Stimulated activated CD4-positive, alpha-beta T cell treated with anti-CD3 and anti-CD28 coated beads, Interleukin-4, amount 100 ng/mL, for 4 hours (primary cell): ENCODE measurements around the gene PMVK.

Experiments
- DNase-seq, 2 experiments: peaks; one replicate each; pipeline ENCODE4 v3.0.0-alpha.2; 2020

The PMVK gene

DNA sequence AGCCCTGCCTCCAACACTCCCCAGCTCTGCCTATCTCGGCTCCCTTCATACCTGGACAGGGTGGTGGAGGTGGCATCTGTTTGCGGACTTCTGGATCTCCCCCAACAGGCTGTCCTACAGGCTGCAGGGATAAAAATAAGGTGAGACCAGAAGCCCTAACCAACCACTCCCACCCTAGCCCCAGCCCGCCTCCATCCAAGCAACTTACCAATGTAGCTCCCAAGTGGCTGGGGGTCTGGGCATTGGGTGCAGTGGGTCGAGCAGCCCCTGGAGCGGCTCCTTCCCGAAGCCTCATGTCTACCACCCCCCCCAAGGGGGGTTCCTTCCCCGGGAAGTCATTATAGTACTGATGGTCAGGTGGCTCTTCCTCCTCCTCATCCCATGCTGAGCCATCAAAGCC lies 29.6 kb upstream of the PMVK start:
- DNase-seq, result no peak

GRCh38 chr1:154964359-154964758 lies 27.8 kb upstream of the PMVK start:
- no peak for DNase-seq

GRCh38 chr1:154963643-154964042 lies 27.1 kb upstream of the PMVK start:
- DNase-seq, result no peak

- DNase-seq, result no peak
Measured at GRCh38 chr1:154962795-154963330, 26.3 kb upstream of the PMVK start.

GRCh38 chr1:154962156-154962749 lies 25.7 kb upstream of the PMVK start:
- no peak for DNase-seq

DNA sequence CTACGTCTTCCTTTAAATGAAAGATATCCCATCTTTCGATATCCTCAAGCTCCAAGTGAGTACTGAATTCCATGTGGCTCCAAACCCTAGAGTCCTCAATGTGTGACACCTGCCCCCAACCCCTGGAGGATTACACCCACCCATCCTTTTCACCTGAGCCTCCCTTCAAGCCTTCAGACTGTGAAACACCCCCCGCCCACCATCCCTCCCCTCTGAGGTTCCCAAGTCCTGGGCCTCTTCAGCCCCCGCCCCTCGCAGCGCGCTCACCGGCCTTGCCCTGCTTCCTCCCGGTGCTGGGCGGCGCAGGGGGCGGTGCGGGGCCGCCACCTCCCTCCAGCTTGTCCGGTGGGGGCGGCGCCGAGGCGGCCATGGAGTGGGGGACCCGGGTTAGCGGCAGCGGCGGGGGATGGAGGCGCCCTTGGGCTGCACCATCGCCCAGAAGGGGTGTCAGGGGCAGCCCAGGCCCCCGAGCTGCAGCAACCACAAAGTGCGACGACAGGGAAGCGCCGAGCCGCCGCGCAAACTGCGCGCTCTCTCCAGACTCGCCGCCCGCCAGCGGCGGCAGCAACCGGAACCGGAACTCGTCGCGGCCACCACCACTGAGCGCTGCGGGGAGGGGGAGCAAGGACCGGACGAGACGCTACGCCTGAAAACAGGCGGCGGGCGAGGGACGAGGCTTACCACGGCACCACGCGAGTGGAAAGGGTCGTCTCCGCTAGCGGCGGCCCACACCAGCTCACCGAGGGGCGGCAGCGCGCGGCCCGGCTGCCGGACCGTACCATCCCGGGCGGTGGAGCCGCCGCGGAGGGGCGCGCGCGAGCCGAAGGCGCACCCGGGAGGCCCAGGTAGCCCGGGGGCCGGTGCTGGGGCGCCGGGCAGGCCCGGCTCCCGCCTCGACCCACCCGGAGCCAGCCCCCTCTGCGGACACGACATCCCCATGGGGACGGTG lies 25.0 kb upstream of the PMVK start, which contains the start of gene PYGO2:
TSS of gene PYGO2 (minus strand) at position 576 of the 949 bp plus-strand sequence. CDS start at position 370, 206 bp downstream.
- peak; percentile 80 to 84 for DNase-seq

- no peak for DNase-seq
Measured at GRCh38 chr1:154960446-154961136, 24.1 kb upstream of the PMVK start.

DNA sequence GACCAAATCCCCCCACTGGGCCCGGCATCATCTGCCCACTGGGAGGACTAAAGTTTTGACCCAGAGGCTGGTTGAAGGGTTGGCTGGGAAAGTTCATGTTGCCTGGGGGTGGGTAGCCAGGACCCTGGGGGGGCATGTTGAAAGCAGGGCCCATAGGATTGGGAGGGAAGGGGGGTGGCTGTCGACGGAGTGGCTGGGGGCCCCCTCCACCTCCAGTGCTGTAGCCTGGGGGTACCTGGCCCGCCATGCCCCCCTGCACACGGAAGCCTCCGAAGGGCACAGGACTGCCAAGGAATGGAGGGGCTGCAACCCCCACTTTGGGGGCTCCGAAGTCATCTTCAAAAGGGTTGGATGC lies 22.9 kb upstream of the PMVK start:
- no peak for DNase-seq

GRCh38 chr1:154958681-154959425 lies 22.3 kb upstream of the PMVK start:
- no peak for DNase-seq

DNA sequence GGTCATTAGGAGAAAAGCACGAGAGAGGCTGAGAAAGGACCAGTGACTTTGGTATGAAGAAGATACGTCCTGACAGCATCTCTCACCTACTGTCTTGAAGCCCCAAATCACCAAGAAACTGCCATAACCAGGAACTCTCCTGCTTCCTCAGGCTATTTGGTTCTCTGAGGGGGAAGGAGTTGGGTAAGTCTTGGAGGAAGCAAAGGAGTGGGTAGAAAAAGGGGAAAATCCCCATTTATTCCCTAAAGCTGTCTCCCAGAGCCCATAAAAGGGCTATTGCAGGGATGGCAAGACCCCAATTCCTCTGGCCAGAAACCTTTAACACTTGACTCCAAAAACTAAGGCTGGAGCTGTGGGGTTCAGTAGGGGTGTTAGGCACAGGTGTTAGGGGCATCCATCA lies 21.5 kb upstream of the PMVK start:
- no peak for DNase-seq

DNA sequence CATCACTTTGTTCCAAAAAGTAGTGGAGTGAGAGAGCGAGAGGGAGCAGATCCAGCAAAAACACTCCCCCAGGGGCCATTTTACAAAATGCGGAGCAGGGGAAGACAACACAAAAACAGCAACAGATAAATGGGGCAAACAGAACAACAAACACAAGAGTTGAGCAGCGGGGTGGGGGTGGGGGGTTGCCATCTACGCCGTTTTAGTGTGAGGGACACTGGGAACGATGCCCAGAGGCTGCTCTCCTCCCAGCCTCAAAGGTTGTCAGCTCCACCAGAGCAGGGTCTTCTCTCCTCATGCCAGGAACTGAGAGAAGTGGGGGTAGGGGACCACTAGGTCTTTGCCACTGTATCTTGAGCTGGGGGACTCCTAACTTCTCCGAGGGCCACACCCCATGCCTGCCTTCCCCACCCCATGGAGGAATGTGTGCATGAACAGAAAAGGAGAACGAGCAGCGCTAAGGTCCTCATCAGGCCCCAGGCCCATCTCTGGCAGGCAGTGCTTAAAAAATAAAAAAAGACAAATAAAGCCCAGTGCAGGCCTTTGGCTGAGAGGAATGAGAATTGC lies 20.7 kb upstream of the PMVK start:
- DNase-seq, result no peak

DNA sequence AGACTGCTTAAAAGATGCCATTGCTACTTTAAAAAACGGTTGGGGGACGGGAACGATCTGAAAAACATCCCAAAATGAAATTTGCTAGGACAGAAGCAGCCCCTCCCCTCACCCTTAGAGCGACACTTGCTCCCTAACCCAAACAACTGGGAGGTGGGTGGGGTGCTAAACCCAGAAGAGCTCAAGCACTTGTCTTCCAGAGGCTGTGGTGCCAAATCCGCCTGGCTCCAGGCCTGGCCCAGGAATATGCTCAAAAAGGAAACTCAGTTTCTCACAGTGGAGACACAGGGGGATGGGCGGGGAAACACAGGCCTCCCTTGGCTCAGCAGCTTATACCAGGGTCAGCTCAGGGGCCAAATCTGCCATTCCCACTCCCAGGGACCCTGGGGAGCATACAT lies 20.0 kb upstream of the PMVK start:
- no peak for DNase-seq

GRCh38 chr1:154955718-154956543 lies 19.4 kb upstream of the PMVK start, which contains the start of gene PBXIP1:
PBXIP1 (minus strand) TSS chr1:154956099; CDS start chr1:154953721, 2,378 bp downstream.
- peak; percentile 54 to 79 for DNase-seq

GRCh38 chr1:154955039-154955717 lies 18.7 kb upstream of the PMVK start:
- DNase-seq, result peak; percentile 45 to 77

GRCh38 chr1:154954541-154954940 lies 18.0 kb upstream of the PMVK start:
- DNase-seq, result no peak

DNA sequence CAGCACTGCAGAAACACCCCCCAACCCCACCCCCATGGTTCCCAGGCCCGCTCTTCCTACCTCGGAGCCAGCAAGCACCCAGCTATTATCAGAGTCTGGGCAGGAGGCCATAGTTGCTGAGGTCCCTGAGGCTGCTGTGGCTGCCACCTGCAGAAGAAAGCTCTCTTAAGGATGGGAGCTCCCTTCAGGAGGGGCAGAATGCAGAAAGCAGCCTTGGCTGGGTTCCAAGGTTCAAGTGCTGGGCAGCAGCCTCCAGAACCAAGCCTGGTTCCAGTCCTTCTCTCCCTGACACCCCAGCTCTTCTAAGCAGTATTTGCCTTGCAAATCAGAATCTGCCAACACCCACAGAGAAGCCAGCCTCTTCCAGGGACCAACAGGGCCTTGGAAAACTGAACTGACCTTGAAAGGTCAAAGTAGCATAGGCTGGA lies 17.1 kb upstream of the PMVK start:
- no peak for DNase-seq

- DNase-seq, result no peak
Measured at GRCh38 chr1:154952664-154953063, 16.1 kb upstream of the PMVK start.

GRCh38 chr1:154951901-154952657 lies 15.6 kb upstream of the PMVK start:
- peak; percentile 60 to 61 for DNase-seq

- no peak for DNase-seq
Measured at GRCh38 chr1:154948079-154948478, 11.6 kb upstream of the PMVK start.
